Heart left ventricle (tissue), 13 donors: ENCODE measurements around the gene BAK1.

Experiments
- POLR2A ChIP-seq, 2 donors: fragments of 450-650 bp; IDR thresholded peaks; one replicate each; pipeline ENCODE4 v1.6.1; 2017; ENCODE audit warnings: antibody characterized with exemption in 2 of 2, mild to moderate bottlenecking in 2 of 2, moderate library complexity in 2 of 2
- TF ChIP-seq, protein P1 (sequence below), 12 donors: fragments of 200-600 bp; sonication (generic) in 4 of 12; IDR thresholded peaks; one replicate each; pipeline versions ENCODE4 v1.5.0 to v1.8.0; 2018 to 2022; ENCODE audit warnings: antibody characterized with exemption in 12 of 12, mild to moderate bottlenecking in 5 of 12
- donor health status: ischemic (EF 13 %, LVEDD 7.1; RV severe dilation, severe dysfunction).
- donor health status: DM: no; HTN: yes; CAD: no.
- donor health status: DM: no; HTN: no; CAD: no.
- donor health status: ischemic (EF 25% LVEDD 6.9; RV normal size, moderate dysfunction).
- donor health status: ischemic (EF 25% LVEDD 5.7; RV mildly dilated, moderate dysfunction).
- donor health status: ischemic (EF 35%, LVEDD 5.7; RV mildly dilated, moderate dysfunction).
- donor health status: nonischemic (EF 11% LVEDD 7.7; RV severe dilation, severe dysfunction).
- donor health status: DM: yes; HTN: yes; CAD: no.
- donor health status: PGD.
- donor health status: ischemic (EF 29% LVEDD 5.4; RV normal size, mild dysfunction).
- donor health status: nonischemic (EF 23%, LVEDD 6.1; RV moderate dilation, normal function).

- TF ChIP-seq, protein P1, sequence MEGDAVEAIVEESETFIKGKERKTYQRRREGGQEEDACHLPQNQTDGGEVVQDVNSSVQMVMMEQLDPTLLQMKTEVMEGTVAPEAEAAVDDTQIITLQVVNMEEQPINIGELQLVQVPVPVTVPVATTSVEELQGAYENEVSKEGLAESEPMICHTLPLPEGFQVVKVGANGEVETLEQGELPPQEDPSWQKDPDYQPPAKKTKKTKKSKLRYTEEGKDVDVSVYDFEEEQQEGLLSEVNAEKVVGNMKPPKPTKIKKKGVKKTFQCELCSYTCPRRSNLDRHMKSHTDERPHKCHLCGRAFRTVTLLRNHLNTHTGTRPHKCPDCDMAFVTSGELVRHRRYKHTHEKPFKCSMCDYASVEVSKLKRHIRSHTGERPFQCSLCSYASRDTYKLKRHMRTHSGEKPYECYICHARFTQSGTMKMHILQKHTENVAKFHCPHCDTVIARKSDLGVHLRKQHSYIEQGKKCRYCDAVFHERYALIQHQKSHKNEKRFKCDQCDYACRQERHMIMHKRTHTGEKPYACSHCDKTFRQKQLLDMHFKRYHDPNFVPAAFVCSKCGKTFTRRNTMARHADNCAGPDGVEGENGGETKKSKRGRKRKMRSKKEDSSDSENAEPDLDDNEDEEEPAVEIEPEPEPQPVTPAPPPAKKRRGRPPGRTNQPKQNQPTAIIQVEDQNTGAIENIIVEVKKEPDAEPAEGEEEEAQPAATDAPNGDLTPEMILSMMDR (IDR thresholded peaks at IDR 0.05) = no peak
- no peak for TF ChIP-seq POLR2A (IDR thresholded peaks at IDR 0.05)
Observed at GRCh38 chr6:33610779-33611732, 31.0 kb upstream of the BAK1 start.
